HG02642 (cell line): Measurements from ENCODE around the gene PREB.
"Not testable (repeated sequence)": the region's sequence is repeated elsewhere in the genome, so short reads cannot be mapped to it uniquely, and the experiment has no call there.

Source experiments
- ATAC-seq: cut with Tn5 transposase; IDR thresholded peaks from one replicate; pipeline ENCODE4 v1.9.1; 2021; ENCODE audit warnings: mild to moderate bottlenecking; ENCODE audit not compliant: unreplicated experiment, poor library complexity

PREB gene, protein sequence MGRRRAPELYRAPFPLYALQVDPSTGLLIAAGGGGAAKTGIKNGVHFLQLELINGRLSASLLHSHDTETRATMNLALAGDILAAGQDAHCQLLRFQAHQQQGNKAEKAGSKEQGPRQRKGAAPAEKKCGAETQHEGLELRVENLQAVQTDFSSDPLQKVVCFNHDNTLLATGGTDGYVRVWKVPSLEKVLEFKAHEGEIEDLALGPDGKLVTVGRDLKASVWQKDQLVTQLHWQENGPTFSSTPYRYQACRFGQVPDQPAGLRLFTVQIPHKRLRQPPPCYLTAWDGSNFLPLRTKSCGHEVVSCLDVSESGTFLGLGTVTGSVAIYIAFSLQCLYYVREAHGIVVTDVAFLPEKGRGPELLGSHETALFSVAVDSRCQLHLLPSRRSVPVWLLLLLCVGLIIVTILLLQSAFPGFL

GRCh38 chr2:27133905-27134780 lies at the start of gene PREB:
Gene PREB (minus strand): TSS chr2:27134636. CDS start chr2:27134421, 215 bp downstream.
- peak; percentile 90 for ATAC-seq

DNA sequence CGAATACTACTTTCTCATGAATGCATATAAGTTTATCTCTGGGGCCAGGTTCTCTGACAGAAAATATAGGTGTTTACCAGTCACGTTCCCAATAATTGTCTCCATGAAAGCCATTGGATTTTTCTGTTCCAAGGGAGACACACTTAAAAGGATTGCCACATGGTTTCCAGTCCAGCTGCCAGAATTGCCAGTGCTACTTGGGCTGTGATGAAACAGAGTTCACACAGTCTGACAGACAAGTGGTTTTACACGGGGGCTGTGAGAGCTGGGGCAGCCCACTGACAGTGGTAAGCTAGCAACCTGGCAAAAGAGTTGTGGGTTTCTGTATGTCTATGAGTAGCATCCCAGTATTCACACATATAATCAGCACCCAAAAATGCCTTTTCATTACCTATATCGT lies 49.7 kb upstream of the PREB start:
- ATAC-seq = no peak

DNA sequence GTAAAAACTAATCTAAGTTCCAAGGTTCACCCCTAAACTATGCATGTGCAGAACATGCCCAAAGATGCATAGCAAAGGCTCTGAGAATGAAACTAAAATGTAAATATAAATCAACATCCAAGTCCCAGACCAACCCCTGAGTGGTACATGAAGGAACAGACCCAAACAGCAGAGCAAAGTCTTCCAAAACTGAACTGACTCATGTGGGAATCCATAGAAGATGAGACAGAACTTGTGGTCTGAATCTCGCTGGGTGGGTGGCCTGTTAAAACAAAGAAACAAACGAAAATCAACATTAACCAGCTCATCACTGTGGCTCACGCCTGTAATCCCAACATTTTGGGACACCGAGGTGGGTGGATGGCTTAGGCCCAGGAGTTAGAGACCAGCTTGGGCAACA lies 47.9 kb upstream of the PREB start:
- no peak for ATAC-seq

- no peak for ATAC-seq
Measured at GRCh38 chr2:27179344-27180000, 45.0 kb upstream of the PREB start.

GRCh38 chr2:27178469-27178868 lies 44.0 kb upstream of the PREB start:
- ATAC-seq = no peak

- ATAC-seq = no peak
Measured at GRCh38 chr2:27177441-27178351, 43.3 kb upstream of the PREB start.

- ATAC-seq = not testable (repeated sequence)
Measured at GRCh38 chr2:27175781-27176180, 41.3 kb upstream of the PREB start.

DNA sequence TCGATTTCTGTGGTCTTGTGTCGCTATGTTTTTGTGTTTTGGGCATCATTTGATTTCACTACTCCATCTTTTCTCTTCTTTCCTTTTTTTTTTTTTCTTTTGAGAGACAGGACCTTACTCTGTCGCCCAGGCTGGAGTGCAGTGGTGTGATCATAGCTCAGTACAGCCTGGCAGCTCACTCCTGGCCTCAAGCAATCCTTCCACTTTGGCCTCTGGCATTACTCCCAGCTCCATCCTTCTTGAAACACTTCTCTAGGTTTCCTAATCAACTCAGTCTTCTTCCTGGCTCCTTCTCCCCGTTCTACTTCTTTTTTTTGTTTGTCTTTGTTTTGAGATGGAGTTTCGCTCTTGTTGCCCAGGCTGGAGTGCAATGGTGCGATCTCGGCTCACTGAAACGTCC lies 40.9 kb upstream of the PREB start:
- no peak for ATAC-seq

DNA sequence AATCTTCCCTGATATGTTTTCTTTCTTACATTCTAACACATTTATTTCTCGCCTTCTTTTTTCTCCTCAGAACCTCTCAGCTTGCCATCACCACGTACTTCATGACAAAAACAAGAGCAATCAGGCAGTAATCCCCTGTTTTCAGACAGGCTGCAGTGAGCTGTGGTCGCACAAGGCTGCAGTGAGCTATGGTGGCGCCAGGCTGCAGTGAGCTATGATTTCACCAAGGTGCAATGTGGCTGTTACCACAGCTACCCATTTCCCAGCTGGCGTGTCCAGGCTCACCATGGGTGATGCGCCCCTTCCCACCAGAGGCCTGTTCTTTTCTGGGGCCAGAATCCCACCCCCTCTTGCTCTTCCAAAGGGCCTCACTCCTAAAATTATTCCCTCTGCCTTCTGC lies 40.2 kb upstream of the PREB start:
- ATAC-seq = no peak

- ATAC-seq = no peak
Measured at GRCh38 chr2:27171351-27171848, 37.0 kb upstream of the PREB start.

DNA sequence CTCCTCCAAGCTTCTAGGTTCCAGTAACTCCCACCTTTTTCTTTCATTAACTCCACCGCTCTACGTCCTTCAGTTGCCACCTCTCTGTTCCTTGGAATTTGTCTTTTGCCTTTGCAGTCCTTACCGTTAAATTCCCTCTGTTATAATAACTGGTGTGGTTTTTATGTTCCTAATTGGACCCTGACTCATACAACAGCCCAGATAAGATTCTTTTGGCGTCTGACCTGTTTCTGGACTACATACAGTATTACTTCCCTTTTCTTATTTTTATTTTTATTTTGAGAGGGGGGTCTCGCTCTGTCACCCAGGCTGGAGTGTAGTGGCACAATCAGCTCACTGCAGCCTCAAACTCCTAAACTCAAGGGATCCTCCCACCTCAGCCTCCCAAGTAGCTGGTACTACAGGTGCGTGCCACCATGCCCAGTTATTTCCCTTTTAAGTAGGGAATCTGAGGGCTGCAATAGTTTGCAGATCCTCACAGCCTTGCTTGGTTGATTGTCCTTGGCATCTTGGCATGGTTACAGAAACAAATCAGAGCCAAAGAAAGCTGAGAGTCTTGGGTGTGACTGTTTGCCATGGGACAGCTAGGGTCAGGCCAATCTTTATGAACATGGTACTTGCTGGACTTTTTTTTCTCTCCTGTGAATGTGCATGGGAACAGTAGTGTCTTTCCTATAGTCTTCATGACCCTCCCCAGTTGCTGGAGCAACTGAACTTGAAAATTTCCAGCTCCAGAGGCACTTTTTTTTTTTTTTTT lies 36.3 kb upstream of the PREB start:
- ATAC-seq = no peak

DNA sequence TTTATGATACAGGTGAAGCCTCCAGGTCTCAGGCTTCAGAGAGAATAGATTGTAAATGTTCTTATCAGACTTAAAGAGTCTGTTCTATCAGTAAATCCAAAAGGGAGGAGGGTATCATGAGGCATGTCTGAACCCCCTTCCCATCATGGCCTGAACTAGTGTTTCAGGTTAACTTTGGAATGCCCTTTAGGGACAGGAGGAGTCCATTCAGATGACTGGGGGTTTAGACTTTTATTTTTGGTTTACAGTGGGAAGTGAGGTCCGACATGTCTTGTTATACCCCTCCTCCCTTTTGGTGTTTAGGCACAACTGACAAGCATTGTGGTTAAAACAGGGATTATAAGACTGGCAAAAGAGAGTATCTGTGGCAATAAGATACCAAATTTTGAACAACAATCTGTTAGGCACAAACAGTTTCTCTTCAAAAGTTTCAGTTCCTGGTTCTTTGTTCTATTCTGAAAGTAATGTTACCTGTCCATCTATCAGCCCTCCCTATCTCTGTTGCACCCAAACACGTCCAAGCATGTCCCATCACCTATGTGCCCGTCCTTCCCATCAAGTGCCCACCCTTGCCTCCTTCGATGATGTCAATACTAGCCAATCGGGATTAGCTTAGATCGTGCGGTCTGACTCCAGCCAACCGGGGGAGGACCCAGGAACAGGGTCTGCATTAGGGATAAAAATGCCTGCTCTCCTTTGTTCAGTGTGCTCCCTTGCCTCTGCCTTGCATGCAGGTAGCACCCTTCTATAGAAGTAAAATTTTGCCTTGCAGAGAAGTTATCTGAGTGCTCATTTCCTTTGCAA lies 30.7 kb upstream of the PREB start:
- ATAC-seq = no peak

DNA sequence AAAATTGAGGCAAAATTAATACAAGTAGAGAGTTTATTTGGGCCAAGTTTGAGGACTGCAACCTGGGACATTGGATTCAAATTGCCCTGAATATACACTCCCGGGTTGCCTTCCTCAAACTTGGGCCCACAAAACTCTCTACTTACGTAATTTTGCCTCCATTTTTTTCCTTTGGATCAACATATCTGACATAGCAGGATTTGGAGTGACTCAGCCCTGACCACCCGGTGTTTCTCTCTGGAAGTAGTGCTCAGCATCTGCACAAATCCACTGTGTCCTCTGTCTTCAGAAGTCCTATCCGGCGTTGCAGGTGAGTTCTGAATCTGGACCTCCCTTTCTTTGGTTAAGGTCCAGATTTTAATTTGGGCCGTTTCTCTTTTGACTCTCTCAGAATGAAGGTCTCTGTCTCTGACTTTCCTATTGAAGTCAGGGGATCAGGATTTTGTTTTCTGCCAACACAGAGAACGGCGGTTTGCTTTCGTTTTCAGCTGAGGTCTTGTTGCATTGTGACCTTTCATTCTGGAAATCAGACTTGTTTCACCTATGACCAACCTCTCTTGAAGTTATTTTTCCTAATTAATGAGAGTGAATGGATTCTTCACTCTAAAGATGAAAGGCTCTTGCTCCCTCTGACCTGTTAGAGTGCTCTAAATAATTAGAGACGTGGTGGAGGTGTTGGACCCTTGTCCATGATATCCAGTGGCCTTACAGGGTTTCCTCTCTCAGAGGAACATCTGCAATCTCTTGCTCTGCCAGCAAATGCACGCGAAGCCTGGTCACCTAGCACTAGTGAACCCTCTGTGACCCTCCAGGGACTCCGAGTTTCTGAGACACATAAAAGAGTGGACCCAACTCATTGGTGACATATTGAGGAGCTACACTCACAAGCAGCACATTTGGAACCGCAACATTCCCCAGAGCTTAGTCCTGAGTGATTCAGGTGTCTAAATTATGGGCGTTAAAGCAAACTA lies 28.0 kb upstream of the PREB start:
- ATAC-seq = no peak

DNA sequence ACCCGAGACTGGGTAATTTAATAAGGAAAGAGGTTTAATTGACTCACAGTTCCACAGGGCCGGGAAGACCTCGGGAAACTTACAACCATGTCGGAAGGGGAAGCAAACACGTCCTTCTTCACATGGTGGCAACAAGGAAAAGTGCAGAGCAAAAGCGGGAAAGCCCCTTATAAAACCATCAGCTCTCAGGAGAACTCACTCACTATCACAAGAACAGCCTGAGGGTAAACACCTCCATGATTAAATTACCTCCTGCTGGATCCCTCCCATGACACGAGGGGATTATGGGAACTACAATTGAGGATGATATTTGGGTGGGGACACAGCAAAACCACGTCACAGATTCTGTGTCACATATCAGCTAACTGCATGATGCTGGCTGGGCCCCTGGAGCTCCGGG lies 25.8 kb upstream of the PREB start:
- ATAC-seq = no peak

GRCh38 chr2:27159271-27159670 lies 24.8 kb upstream of the PREB start:
- ATAC-seq = no peak

DNA sequence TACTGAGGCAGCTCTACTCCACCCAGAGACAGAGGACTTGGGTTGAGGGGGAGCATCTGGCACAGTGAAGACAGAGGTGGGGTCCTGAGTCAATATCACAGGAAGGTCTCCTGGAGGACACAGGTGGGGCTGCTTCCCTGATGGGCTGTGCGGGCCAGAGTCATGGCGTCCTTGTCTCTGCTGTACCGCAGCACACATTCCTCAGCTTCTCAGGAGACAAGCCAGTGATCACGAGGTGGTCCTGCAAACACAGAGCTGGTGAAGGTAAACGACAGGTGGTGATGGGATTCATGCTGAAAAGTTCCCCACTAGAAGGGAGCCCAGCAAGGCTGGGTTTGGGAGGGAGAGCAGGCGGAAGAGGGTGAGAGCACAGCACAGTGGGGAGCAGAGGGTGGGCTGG lies 24.0 kb upstream of the PREB start:
- no peak for ATAC-seq

- ATAC-seq = no peak
Measured at GRCh38 chr2:27155069-27155520, 20.7 kb upstream of the PREB start.
